Effector CD4-positive, alpha-beta T cell (primary cell): ENCODE results near the gene SLU7.

ENCODE experiments used
- DNase-seq: peaks from one replicate; pipeline ENCODE4 v3.0.0-alpha.2; 2020
- total RNA-seq: gene quantifications from one replicate; lab custom pipeline; 2026; lab: John Stamatoyannopoulos, UW

The SLU7 gene
- 118 reads per million, percentile 85 among the genes with 10 or more reads in this experiment for total RNA-seq

DNA sequence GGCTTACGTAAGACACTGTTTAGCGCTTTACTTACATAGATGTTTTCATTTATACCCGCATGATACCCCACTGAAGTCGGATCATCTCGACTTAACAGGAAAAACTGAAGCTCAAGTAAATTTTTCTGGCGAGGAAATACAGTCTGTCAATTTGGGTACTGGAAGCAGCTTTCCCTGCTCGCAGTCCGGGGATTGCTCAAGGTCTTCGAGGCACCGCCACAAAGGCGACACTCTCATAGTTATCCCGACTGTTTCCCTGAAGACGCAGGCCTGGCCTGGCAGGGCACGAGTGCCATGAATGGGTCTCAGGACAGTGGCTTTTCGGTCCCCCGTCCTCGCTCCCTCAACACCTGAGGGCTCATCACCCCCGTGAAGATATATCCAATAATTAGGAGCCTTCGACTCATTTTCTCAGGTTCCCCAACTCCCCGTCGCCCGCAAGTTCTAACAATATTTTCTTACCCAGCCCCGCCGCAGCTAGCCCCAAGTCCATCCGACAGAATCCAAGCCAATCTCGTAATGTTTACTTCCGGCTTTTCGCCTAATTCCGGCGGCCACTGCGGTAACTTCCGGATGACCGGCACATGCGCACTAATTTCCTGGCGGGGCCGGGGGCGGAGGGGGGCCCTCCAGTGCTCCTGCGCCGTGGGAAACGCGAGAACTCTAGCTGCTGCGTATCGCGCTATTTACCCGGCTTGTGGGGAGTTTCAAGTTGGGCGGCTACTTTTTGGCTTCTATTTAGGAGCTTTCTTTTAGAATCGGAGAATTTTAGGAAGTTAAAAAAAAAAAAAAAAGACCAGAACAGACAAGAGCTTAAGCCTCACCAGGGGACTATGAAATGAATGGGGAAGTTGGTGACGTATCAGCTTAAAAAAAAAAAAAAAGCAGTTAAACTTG is at the start of gene SLU7:
Gene SLU7, minus strand, starts transcription at position 521 of the 897 bp plus-strand sequence. CDS start 3,787 bp downstream, outside the sequence.
- peak; percentile 89 for DNase-seq

DNA sequence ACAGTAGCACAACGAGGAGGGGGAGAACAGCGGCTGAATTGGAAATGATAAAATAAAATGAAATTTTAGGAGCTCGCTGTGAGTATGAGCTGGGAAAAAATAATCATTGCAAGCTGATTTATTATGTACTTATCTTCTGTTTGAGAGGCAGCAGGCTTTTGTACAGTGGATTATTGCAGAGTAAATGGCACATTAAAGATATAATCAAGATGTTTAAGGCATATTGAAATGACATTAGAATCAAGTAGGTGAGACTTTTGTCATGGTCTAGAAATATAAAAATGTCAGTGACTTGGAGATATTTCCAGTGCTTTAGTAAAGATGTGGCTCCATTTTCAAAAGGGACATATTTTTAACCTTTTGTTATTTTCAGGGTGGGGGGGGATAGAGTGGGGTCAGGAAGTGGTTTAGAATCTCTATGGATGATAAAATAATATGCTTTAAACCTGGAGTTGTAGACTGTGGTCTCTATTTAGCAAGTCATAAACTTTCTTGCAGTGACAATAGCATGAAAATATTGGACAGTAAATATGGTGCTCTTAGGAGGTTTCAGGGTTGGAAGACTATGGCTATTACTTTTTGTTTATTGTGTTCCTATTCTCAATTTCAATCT is 49.6 kb upstream of the SLU7 start:
- DNase-seq = no peak

DNA sequence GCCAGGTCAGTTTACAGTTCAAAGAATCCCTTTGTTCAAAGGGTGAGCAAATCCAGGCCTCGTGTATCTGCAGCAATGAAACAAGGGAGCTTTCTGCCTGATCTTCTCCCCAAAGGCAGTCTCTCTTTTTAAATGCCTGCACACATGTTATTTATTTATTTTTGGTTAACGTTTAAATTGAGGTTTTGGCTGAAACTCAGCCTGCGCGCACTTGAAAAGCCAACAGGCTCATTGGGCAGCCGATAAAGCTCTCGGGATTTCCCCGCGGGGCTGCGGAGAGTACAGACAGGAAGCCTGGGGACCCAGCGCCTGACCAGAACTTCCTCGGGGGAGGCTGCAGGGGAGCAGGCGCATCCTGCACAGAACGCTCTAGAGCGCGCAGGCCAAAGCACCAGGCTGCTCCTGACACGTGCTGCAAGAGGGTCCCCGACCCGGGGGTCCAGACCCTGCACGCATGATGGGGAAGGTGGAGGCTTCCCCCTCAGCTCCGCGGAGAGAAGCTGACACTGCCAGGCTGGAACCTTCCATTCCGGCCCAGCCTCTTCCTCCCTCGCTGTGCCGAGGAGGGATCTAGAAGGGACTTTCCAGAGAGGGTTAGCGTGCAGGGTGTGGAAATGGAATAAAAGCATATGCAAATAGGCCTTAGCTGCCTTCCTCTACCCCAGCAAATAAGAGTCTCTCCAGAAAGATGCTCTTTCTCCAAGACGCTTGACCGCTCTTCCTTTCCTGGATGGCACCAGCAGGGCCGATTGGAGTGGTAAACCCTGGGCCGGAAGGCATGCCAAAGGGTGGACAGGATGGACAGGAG is 48.9 kb upstream of the SLU7 start:
- DNase-seq = peak; percentile 77

DNA sequence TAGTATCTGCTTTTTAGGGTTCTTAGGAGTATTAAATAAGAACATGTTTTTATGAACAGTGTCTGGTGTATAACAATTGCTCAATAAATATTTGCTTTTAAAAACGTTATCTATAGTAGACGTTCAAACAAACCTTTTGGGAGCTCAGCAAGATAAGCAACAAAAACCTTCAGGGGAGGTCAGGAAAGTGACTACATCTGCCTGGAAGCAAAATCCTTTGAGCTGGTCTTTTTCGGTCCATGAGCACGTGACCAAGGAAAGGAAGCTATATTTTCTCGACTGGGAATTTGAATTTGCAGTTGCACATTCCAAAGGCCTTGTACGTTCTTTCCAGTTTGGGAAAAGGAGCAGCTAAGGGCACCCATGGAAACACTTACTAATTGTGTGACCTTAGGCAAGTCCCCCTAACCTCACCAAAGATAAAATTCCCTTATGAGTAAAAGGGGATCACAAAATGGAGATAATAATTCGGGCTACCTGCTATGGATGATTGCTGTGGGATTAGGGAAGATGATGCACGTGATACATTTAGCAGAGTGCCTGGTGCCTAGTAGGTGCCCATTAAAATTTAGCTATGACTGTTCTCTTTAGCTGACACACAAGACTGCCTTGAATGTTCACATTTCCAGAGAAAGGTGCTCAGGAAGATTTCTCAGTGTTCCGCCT is 48.1 kb upstream of the SLU7 start:
- DNase-seq = no peak

DNA sequence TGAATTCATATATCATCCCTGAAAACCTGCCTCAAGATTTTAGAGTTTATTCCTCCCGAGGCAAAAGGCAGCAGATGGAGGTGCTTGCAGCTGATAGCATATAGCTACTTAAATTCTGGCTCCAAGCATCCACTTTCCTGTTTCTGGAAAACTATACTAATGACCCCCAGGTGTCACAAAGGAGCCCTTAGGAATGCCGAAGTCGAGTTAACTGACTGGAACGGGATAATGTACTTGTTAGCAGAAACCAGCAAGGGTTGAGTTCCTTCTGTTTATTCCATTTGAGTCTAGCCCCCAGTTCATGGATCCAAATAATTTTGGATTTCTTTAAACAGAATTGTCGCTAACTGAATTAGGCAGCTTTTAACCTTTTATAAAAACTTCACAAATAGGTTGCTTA is 47.2 kb upstream of the SLU7 start:
- no peak for DNase-seq

DNA sequence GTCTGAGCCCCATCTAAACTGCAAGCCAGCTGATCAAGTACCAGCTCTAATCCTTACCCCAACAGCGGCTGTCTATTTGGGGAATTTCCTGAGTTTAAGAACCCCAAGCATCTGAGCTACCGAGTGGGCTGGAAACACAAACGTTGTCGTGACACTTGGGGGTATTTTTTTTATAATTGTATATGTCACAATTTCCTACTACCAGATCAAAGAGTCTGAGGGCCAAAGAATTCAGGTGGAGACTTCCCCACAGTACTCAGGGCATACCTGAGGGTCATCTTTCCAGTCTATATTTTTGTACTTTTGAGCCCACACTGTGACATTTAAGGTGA is 45.6 kb upstream of the SLU7 start:
- no peak for DNase-seq

DNA sequence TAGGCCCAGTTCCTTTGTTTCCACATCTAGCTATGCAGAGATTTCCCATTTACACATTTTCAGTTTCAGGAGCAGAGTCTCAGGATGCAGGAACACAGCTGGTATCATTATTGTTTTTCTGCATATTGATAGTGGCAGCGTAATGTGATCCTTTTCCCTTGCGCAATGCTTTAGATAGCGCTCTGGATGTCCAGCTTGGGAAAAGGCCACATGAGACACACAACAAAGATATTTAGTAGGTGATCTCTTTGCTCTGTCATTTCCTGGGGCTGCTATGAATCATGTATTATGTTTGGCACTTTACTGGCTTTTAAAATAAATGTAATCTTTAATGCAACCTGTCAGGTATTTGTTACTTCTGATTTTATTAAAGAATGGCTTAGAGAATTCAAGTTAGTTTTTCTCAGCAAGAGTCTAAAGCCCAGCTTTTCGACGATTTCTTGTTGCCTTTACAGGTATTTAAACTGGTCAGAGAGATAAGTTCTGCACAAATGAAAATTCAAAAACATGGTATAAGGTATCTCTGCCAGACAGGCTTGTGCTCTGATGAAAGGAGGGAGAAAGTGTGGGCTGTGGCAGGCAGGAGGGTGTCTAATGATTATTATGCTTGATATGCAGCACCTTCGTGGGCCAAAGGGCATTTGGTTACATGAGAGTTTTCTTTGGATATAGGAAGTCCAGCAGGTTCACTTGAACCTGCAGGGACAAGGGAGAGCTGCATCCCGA is 45.0 kb upstream of the SLU7 start:
- DNase-seq = no peak

DNA sequence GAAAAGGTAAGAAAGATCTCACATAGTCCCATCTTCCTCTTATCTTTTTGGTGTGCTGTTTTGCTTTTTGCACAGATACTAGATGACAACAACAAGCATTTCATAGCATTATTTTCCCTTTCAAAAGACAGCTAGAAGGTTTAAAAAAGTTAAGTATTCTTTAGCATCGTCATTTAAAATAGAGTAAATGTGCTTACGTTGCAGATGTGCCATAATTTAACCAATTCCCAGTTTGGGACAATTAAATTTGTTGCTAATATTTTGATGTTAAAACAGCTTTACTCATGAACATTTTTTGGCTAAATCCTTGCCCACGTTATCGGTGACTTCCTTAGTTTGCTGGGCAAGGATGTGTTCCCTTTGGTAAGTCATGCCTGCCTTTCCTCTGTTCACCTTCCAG is 44.3 kb upstream of the SLU7 start:
- no peak for DNase-seq

DNA sequence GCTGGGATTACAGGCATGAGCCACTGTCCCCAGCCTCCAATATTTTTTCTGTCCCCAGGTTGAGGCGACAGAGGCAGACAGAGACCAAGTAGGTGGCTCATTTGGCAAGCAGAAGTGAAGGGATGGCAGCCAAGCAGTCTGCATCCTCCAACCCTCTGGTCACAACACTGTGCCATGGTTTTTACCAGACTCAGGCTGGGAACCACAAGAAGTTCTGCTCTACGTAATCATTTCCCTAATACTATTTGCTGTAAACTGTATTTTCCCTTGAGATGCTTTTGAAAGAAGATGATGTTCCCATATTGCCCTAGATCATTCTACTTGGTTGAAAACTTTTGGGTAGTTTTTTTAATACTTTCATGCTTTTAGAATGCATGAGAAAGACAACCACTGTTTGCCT is 43.3 kb upstream of the SLU7 start:
- DNase-seq = no peak

DNA sequence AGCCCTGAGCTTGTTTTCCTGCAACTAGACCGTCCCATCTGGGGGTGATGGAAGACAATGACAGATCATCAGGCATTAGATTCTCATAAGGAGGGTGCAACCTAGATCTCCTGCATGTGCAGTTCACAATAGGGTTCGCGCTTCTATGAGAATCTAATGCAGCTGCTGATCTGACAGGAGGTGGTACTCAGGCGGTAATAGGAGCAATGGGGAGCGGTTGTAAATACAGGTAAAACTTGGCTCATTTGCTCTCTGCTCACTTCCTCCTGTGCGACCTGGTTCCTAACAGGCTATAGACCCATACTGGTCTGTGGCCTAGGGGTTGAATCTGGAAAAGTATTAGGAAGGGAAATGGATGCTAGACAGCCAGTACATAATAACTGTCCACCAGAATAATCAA is 42.5 kb upstream of the SLU7 start:
- DNase-seq = no peak

DNA sequence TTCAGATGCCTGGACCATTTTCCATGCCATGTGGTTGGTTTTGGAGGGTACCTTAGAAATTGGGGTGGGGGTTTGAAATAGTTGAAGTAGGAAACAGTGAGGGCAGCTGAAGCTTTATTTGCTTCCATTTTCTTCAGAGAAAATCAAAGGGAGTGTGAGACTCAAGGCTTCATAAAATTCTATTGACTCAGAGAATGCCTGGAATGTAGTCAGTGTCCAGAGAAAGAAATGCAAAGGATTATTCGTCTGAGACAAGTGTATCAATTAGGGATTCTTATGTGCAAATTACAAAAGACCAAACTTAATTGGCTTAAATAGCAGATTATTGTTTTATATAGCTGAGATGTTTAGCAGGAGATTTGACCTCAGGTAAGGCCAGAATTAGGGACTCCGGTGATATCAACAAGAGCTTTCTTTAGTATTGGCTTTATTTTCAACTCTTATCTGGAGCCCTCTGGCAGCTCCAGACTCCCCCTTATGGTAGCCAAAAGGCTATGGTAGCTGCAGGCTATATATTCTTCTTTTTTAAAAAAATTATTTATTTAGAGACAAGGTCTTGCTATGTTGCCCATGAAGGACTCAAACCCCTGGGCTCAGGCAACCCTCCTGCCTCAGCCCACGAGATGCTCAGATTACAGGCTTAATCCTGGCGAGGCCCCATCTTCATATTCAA is 41.6 kb upstream of the SLU7 start:
- no peak for DNase-seq

DNA sequence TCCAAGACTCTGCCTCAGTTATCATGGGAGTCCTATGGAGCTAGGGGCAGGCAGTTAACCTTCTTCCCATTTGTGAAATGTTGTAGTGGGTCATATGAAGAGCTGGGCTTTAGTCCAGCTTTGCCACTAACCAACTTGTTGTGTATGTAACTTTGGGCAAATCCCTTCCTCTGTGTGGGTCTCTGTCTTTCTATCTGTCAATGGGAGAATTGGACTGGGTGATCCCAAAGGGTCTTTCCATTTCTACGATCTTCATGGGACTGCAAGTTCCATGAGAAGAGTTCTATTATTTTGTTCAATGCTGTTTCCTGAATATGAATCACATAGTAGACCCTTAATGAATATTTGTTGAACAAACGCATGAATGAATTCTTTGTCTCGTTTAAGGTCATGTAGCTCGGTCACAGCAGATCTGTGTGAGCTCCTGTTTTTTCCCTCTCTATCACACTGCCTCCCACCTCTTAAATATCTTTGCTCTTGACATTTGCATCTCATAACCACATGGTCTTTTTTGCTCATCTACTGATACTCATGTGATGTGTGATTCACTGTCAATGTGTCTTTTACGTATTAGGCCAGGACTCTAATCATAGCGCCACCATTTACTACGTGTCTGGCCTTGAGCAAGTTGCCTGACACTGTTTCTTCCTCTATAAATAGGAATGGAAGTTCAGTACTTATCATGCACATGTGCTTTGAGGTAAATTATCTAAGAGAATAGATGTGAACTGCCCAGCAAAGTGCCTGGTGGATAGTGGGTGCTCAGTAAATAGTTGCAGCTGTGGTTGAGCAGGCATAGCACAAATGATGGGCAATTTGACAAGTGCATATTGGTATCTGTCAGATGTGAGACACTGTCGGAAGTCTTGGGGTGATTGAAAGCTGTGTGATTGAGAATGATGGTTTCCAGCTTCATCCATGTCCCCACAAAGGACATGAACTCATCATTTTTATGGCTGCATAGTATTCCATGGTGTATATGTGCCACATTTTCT is 40.2 kb upstream of the SLU7 start:
- no peak for DNase-seq

DNA sequence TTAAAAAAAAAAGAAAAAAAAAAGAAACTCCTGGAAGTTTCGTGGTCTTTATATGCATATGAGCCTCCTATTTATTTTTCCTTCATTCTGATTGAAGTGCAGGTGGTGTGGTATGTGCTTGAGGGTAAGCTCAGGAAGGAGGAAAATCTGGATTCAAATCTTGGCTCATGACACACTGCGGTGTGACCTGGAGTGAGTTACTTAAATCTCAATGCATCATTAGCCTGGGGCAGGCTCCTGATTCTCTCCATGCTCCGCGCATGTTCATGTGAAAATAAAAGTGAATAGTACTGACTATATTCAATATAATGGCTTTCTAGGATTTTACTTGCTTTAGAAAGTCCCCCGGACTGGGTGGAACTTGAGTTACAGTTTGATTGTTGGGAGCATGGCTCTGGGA is 38.4 kb upstream of the SLU7 start:
- DNase-seq = no peak

DNA sequence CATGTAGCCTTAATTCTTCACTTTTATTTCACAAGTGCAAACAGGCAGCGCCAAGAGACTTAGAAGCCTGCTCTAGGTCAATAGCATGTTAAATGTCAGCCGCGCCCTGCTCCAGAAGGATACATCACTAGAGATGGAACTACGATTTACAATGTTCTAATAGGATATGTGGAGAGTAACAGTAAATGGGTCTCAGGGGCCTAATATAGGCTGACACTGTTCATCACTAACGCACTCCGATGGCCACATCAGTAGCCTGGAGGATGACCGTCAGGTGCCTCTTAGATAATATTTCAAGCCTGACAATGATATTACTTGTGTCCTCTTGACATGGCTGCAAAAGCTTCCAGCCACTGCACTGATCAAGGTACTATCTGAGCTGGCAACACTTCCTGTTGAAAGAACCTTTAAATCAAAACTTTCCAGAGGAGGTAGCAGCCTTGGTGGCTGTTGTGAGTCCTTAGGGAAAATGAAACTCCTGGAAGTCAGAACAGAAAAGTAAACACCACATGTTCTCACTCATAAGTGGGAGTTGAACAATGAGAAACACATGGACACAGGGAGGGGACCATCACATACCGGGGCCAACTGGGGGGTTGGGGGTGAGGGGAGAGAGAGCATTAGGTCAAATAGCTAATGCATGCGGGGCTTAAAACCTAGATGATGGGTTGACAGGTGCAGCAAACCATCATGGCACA is 37.7 kb upstream of the SLU7 start:
- no peak for DNase-seq

DNA sequence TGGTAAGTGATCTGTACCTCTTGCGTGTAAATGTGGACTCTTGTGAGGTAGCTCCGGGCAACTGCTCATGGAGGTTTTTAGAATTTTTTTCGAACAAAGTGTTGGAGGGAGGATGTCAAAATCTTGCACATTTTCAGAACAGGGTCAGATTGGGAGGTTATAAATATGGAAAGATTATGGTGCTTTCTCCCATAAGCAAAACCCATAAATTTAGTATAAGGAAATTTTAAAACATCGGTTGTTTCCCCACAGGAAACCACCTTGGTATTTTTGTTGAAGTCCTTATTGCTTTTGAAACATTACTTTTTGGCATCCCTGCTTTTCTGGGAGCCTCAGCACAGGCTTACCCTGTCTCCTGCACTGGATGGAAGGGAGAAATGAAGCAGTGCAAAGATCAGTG is 36.7 kb upstream of the SLU7 start:
- DNase-seq = no peak

DNA sequence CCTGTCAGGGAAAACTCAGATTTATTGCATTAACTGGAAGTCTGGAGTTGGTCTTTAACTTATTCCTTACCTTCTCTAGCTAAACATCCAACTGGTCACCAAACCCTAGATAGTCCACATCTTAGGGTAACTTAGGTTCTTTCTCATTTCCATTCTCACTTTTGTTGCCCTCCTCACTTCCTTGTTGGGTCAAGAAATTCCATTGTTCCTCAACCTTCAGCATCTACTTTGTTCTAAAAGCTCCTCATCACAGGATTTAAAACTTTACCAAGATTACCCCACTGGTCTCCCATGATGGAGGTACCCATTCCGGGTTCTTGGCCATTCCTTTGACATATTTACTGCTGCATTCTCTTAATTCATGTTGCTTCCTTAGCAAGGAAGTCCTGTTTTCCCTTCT is 34.9 kb upstream of the SLU7 start:
- DNase-seq = no peak

DNA sequence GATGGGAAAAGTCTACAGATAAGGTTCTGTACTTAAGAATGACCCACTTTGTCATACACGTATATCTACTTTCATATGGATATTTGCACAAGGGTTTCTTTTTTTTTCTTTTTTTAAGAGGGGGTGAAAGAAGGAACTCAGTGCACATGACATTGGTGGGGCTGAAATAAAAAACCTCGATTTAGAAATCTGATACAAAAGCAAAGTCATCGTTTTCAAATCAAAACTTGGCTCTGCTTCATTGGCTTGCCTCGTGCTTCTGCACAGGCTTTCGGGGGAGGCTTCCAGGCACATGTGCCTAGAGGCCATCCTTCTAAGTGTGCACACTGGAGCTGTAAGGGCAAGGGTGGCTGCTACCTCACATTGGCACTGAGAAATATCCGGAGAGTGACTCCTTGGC is 33.9 kb upstream of the SLU7 start:
- no peak for DNase-seq

DNA sequence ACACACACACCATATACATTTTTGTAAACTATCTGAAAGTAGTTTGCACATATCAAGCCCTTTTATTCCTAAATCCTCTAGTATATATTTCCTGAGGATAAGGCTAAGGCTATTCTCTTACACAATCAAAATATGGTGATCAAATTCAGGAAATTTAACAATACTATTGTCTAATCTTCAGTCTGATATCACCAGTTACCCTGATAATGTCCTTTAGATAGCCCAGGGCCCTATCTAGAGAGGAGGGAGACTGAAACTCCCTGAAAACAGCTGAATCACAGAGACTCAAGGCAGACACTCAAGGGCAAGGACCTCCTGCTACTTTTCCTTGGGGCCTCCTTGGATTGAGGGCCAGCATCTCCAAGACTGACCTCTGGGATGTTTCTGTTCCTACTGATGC is 33.2 kb upstream of the SLU7 start:
- no peak for DNase-seq

DNA sequence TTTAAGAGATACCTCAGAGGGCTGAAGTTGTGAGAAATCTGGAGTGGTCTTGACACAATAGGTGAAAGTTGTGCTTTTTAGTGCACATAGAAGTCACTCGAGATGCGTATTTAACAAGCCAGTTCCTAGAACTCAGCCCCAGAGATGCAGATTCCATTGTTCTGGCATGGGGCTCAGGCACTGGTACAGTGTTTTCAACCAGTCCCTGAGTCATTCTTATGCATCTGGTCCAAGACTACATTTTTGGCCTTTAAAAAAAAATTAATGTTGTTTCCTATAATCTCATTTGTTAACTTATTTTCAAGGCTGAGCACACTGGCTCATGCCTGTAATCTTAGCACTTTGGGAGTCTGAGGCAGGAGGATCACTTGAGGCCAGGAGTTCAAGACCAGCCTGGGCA is 32.4 kb upstream of the SLU7 start:
- DNase-seq = no peak
